Neural cell (in vitro differentiated cells): ENCODE measurements around the gene SYCE3. TPM values are rescaled to one million over a fixed set of nuclear protein-coding genes. Genes with fewer than 3 reads are reported as not detected.

Source experiments
- H2AFZ ChIP-seq: fragments of 200-600, 300-800 bp; sonication (generic), shearing (Covaris generic); 2 replicates; pipeline ENCODE4 v1.6.0; 2014; ENCODE audit warnings: low read depth, mild to moderate bottlenecking, antibody characterized with exemption, low read length, moderate library complexity
- H3F3A ChIP-seq: fragments of 200-600 bp; shearing (Covaris generic); 2 replicates; pipeline ENCODE4 v1.6.1; 2016; ENCODE audit warnings: mild to moderate bottlenecking, moderate library complexity, mixed read lengths, antibody characterized with exemption, low read length; ENCODE audit not compliant: insufficient read depth, poor library complexity, severe bottlenecking
- H3K27ac ChIP-seq: fragments of 200-600, 300-800 bp; sonication (generic), shearing (Covaris generic); 2 replicates; pipeline ENCODE4 v1.5.1; 2014; ENCODE audit warnings: mild to moderate bottlenecking, low read length, moderate library complexity
- H3K27me3 ChIP-seq: fragments of 300-800, 200-600 bp; sonication (generic), shearing (Covaris generic); 2 replicates; pipeline ENCODE4 v1.6.0; 2014; ENCODE audit warnings: mild to moderate bottlenecking, low read depth, low read length, moderate library complexity; ENCODE audit not compliant: insufficient read depth
- H3K36me3 ChIP-seq: fragments of 300-800, 200-600 bp; sonication (generic), shearing (Covaris generic); 2 replicates; pipeline ENCODE4 v1.5.1; 2014; ENCODE audit warnings: mild to moderate bottlenecking, antibody characterized with exemption, low read length, moderate library complexity; ENCODE audit not compliant: insufficient read depth
- H3K4me2 ChIP-seq: fragments of 300-800, 200-600 bp; sonication (generic), shearing (Covaris generic); 2 replicates; pipeline ENCODE4 v1.6.0; 2014; ENCODE audit warnings: mild to moderate bottlenecking, low read length
- H3K4me3 ChIP-seq: fragments of 300-800, 200-600 bp; sonication (generic), shearing (Covaris generic); 2 replicates; pipeline ENCODE4 v1.5.1; 2014; ENCODE audit warnings: mild to moderate bottlenecking, low read length, moderate library complexity
- H3K79me2 ChIP-seq: fragments of 200-600 bp; shearing (Covaris generic); replicated peaks from 2 replicates; pipeline ENCODE4 v1.6.0; 2014; ENCODE audit warnings: mild to moderate bottlenecking, low read length, moderate library complexity; ENCODE audit not compliant: insufficient read depth
- H3K9ac ChIP-seq: fragments of 300-800, 200-600 bp; sonication (generic), shearing (Covaris generic); 2 replicates; pipeline ENCODE4 v1.6.1; 2016; ENCODE audit warnings: mild to moderate bottlenecking, low read length, mixed read lengths
- H3K9me2 ChIP-seq: fragments of 200-600 bp; shearing (Covaris generic); 2 replicates; pipeline ENCODE4 v1.6.1; 2016; ENCODE audit warnings: mild to moderate bottlenecking, low read length, mixed read lengths; ENCODE audit not compliant: insufficient read depth
- H3K9me3 ChIP-seq: fragments of 200-600, 300-800 bp; sonication (generic), shearing (Covaris generic); 2 replicates; pipeline ENCODE4 v1.6.1; 2016; ENCODE audit warnings: mild to moderate bottlenecking, mixed run types, low read length, moderate library complexity, mixed read lengths
- H4K20me1 ChIP-seq: fragments of 200-600 bp; shearing (Covaris generic); 2 replicates; pipeline ENCODE4 v1.6.1; 2016; ENCODE audit warnings: mild to moderate bottlenecking, mixed run types; ENCODE audit not compliant: insufficient read depth
- EP300 ChIP-seq: fragments of 450-650 bp; conservative IDR thresholded peaks from 2 replicates; pipeline ENCODE4 v1.6.1; 2014; ENCODE audit warnings: antibody characterized with exemption, mild to moderate bottlenecking, moderate library complexity; ENCODE audit not compliant: poor library complexity, severe bottlenecking
- EZH2 ChIP-seq: fragments of 200-600, 300-800 bp; shearing (Covaris generic), sonication (generic); IDR thresholded peaks from 2 replicates; pipeline ENCODE4 v1.6.1; 2014; ENCODE audit warnings: antibody characterized with exemption, low read length, borderline replicate concordance, mild to moderate bottlenecking; ENCODE audit not compliant: insufficient read depth, poor library complexity, severe bottlenecking
- MXI1 ChIP-seq: fragments of 450-650 bp; conservative IDR thresholded peaks from 2 replicates; pipeline ENCODE4 v1.6.1; 2014; ENCODE audit warnings: antibody characterized with exemption, mild to moderate bottlenecking; ENCODE audit not compliant: poor library complexity, severe bottlenecking
- POLR2AphosphoS5 ChIP-seq: IDR thresholded peaks from 2 replicates; pipeline ENCODE4 v1.6.1; 2012
- RAD21 ChIP-seq: fragments of 450-650 bp; conservative IDR thresholded peaks from 2 replicates; pipeline ENCODE4 v1.6.1; 2014; ENCODE audit warnings: antibody characterized with exemption, mild to moderate bottlenecking, moderate library complexity
- REST ChIP-seq: IDR thresholded peaks from 2 replicates; pipeline ENCODE4 v1.6.1; 2012; ENCODE audit warnings: borderline replicate concordance
- SMC3 ChIP-seq: fragments of 450-650 bp; conservative IDR thresholded peaks from 2 replicates; pipeline ENCODE4 v1.6.1; 2014; ENCODE audit warnings: antibody characterized with exemption, mild to moderate bottlenecking, moderate library complexity; ENCODE audit not compliant: poor library complexity
- TAF1 ChIP-seq: IDR thresholded peaks from 2 replicates; pipeline ENCODE4 v1.6.1; 2012; ENCODE audit warnings: low read depth
- polyA plus RNA-seq: library from polyadenylated mRNA; depleted of rRNA; stranded (reverse); fragments of >200 nt; gene quantifications from 2 replicates; pipeline ENCODE4 v1.2.3, GENCODE V29; 2014
- TF ChIP-seq, protein P1 (sequence below): fragments of 450-650 bp; IDR thresholded peaks from 2 replicates; pipeline ENCODE4 v1.5.1; 2014; ENCODE audit warnings: antibody characterized with exemption, mild to moderate bottlenecking, moderate library complexity; ENCODE audit not compliant: poor library complexity, severe bottlenecking

The SYCE3 gene
- polyA plus RNA-seq, 1 donor from 2014 or later = not detected

- H3K79me2 ChIP-seq = no peaks in the 10 kb centered on the region
- no peak overlapping the region for H3K4me2 ChIP-seq
- H4K20me1 ChIP-seq = no peaks in the 10 kb centered on the region
- H3K9me3 ChIP-seq = no peaks in the 10 kb centered on the region
- no peak overlapping the region for H3K27ac ChIP-seq
- TF ChIP-seq EP300 (no peak), TAF1 (no peak), POLR2AphosphoS5 (no peak), MXI1 (no peak), RAD21 (no peak), EZH2 (no peak), SMC3 (no peak), REST (no peak)
- TF ChIP-seq, protein P1, sequence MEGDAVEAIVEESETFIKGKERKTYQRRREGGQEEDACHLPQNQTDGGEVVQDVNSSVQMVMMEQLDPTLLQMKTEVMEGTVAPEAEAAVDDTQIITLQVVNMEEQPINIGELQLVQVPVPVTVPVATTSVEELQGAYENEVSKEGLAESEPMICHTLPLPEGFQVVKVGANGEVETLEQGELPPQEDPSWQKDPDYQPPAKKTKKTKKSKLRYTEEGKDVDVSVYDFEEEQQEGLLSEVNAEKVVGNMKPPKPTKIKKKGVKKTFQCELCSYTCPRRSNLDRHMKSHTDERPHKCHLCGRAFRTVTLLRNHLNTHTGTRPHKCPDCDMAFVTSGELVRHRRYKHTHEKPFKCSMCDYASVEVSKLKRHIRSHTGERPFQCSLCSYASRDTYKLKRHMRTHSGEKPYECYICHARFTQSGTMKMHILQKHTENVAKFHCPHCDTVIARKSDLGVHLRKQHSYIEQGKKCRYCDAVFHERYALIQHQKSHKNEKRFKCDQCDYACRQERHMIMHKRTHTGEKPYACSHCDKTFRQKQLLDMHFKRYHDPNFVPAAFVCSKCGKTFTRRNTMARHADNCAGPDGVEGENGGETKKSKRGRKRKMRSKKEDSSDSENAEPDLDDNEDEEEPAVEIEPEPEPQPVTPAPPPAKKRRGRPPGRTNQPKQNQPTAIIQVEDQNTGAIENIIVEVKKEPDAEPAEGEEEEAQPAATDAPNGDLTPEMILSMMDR = no peak
- no peaks in the 10 kb centered on the region for H3K27me3 ChIP-seq
- H3F3A ChIP-seq = no peaks in the 10 kb centered on the region
- no peak overlapping the region for H3K9ac ChIP-seq
- no peak overlapping the region for H3K4me3 ChIP-seq
- H3K36me3 ChIP-seq = peaks cover 4% of the 10 kb centered on the region
- H2AFZ ChIP-seq = no peak overlapping the region
- no peaks in the 10 kb centered on the region for H3K9me2 ChIP-seq
Observed at GRCh38 chr22:50569896-50570535, 7.3 kb upstream of the SYCE3 start.

DNA sequence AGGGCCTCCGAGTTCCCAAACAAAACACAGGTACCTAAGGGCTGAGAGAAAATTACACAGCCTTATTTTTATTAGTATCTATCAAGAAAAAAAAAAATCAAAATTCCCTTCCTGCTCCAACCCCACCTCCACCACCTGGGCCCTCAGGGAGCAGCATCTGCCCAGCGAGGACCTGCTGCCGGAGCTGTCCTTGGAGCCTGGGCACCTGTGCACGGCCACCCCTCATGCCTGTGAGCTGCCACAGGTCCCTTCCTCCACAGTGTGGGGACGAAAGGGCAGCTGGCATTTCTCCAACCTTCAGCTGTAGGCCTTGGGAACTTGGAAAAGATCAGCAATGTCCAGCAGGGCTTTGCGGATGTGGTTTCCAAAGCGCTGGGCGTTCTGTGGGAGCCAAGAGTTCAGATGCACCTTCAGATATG lies 6.3 kb upstream of the SYCE3 start:
- no peaks in the 10 kb centered on the region for H3K27me3 ChIP-seq
- H3K36me3 ChIP-seq = peaks cover 4% of the 10 kb centered on the region
- no peaks in the 10 kb centered on the region for H3F3A ChIP-seq
- H3K9ac ChIP-seq = no peak overlapping the region
- no peaks in the 10 kb centered on the region for H3K9me2 ChIP-seq
- no peaks in the 10 kb centered on the region for H3K79me2 ChIP-seq
- H3K9me3 ChIP-seq = no peaks in the 10 kb centered on the region
- H3K4me3 ChIP-seq = no peak overlapping the region
- H3K27ac ChIP-seq = no peak overlapping the region
- H3K4me2 ChIP-seq = no peak overlapping the region
- H4K20me1 ChIP-seq = no peaks in the 10 kb centered on the region
- TF ChIP-seq MXI1 = no peak
- TF ChIP-seq REST = no peak
- TF ChIP-seq POLR2AphosphoS5 = no peak
- no peak for TF ChIP-seq SMC3
- TF ChIP-seq RAD21 = no peak
- TF ChIP-seq, protein P1 = no peak
- no peak for TF ChIP-seq TAF1
- no peak for TF ChIP-seq EZH2
- TF ChIP-seq EP300 = no peak
- H2AFZ ChIP-seq = no peak overlapping the region
